ENCODE measurements around the gene COX4I1. TPM values are rescaled to one million over a fixed set of nuclear protein-coding genes. Genes with fewer than 3 reads are reported as not detected.
"Not testable (repeated sequence)": the region's sequence is repeated elsewhere in the genome, so short reads cannot be mapped to it uniquely, and the experiment has no call there.

Gene COX4I1
- total RNA-seq, 1 experiment from 2014 or later = 814 TPM

GRCh38 chr16:85835227-85835751, 35.8 kb downstream of the COX4I1 start:
- CTCF ChIA-PET = no interaction called here
- no peak overlapping the region for H3K4me3 Mint-ChIP-seq (ENCODE audit: unreplicated experiment)
- no peaks in the 10 kb centered on the region for H3K4me1 Mint-ChIP-seq (ENCODE audit: low read depth, unreplicated experiment)
- no peak overlapping the region for H3K27ac Mint-ChIP-seq (ENCODE audit: unreplicated experiment)
- POLR2A ChIA-PET = no interaction called here
- H3K36me3 ChIP-seq (ENCODE audit: control insufficient read depth, insufficient read depth, low read length) = no peaks in the 10 kb centered on the region
- TF ChIP-seq CTCF (IDR thresholded peaks at IDR 0.05; ENCODE audit: insufficient read depth in 1 of 2, low read depth in 1 of 2, low read length in 1 of 2, severe bottlenecking in 1 of 2, unreplicated experiment in 1 of 2) = no peak
- BruUV-seq (replicated peaks) = no TSS peak
- no peaks in the 10 kb centered on the region for H3K36me3 Mint-ChIP-seq (ENCODE audit: insufficient read depth, unreplicated experiment)
- H3K4me1 ChIP-seq = no peaks in the 10 kb centered on the region
- intact Hi-C loops (cut with micrococcal nuclease; ENCODE audit: unreplicated experiment) = no loop called here
- H3K9me3 ChIP-seq = peaks cover 5% of the 10 kb centered on the region; the same call in 1 of the 2 replicates
- no peak overlapping the region for H3K4me3 ChIP-seq (ENCODE audit: low read depth, low read length)
- DNase-seq = no peak
- peaks cover 10% of the 10 kb centered on the region for H3K9me3 Mint-ChIP-seq (ENCODE audit: unreplicated experiment)
- no peaks in the 10 kb centered on the region for H3K27me3 ChIP-seq (replicated peaks; ENCODE audit: control insufficient read depth, insufficient read depth, low read length)
- H3K27me3 Mint-ChIP-seq (ENCODE audit: insufficient read depth, unreplicated experiment) = no peaks in the 10 kb centered on the region

DNA sequence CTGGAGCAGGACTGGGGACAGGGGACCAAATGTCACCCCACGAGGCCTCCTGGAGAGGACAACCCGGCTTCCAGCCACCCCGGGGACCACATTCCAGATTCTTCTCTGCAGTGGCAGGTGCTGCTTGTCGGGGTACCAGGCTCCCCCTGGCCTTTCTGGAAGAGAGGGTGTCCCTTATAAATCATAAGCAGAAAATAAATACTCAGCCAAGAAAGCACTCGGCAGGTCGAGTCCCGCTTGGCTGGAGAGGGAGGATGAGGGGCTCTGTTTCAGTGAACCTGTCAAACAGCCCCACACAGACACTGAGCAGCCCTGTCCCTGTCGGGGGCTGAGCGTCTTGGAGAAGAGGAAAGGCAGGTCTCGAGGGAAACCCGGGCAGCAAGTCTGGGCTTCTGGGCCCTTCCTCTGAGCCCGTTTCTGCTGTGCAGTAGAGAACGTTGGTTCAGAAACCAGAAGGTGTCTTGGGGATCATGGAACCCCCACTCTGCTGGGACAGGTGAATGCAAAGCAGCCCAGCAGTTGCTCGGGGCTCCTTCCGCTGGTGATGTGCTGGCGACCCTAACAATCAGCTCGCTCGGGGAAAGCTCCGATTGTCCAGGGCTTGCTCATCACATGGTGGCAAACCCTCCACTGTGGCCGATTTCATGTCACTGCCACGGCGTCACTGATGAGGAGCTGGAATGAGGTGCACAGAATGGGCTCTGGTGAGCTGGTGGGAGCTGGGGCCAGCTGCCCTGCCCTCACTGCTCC, 36.6 kb downstream of the COX4I1 start:
- no peak overlapping the region for H3K27ac Mint-ChIP-seq (ENCODE audit: unreplicated experiment)
- no peaks in the 10 kb centered on the region for H3K4me1 Mint-ChIP-seq (ENCODE audit: low read depth, unreplicated experiment)
- DNase-seq = no peak
- H3K36me3 ChIP-seq (ENCODE audit: control insufficient read depth, insufficient read depth, low read length) = no peaks in the 10 kb centered on the region
- no peaks in the 10 kb centered on the region for H3K36me3 Mint-ChIP-seq (ENCODE audit: insufficient read depth, unreplicated experiment)
- no TSS peak for BruUV-seq (replicated peaks)
- H3K4me3 ChIP-seq (ENCODE audit: low read depth, low read length) = no peak overlapping the region
- H3K4me3 Mint-ChIP-seq (ENCODE audit: unreplicated experiment) = no peak overlapping the region
- CTCF ChIA-PET = interaction anchor here (0.7 kb wide), 1 partner anchor 13 kb away, joined by 3 read pairs; no protein-coding TSS in a partner anchor
- H3K9me3 Mint-ChIP-seq (ENCODE audit: unreplicated experiment) = peaks cover 10% of the 10 kb centered on the region
- H3K9me3 ChIP-seq = peaks cover 5% of the 10 kb centered on the region; the same call in 1 of the 2 replicates
- no peaks in the 10 kb centered on the region for H3K27me3 ChIP-seq (replicated peaks; ENCODE audit: control insufficient read depth, insufficient read depth, low read length)
- no peak for TF ChIP-seq CTCF (IDR thresholded peaks at IDR 0.05; ENCODE audit: insufficient read depth in 1 of 2, low read depth in 1 of 2, low read length in 1 of 2, severe bottlenecking in 1 of 2, unreplicated experiment in 1 of 2)
- no peaks in the 10 kb centered on the region for H3K4me1 ChIP-seq
- no peaks in the 10 kb centered on the region for H3K27me3 Mint-ChIP-seq (ENCODE audit: insufficient read depth, unreplicated experiment)
- intact Hi-C loops (cut with micrococcal nuclease; ENCODE audit: unreplicated experiment) = no loop called here
- POLR2A ChIA-PET = no interaction called here

DNA sequence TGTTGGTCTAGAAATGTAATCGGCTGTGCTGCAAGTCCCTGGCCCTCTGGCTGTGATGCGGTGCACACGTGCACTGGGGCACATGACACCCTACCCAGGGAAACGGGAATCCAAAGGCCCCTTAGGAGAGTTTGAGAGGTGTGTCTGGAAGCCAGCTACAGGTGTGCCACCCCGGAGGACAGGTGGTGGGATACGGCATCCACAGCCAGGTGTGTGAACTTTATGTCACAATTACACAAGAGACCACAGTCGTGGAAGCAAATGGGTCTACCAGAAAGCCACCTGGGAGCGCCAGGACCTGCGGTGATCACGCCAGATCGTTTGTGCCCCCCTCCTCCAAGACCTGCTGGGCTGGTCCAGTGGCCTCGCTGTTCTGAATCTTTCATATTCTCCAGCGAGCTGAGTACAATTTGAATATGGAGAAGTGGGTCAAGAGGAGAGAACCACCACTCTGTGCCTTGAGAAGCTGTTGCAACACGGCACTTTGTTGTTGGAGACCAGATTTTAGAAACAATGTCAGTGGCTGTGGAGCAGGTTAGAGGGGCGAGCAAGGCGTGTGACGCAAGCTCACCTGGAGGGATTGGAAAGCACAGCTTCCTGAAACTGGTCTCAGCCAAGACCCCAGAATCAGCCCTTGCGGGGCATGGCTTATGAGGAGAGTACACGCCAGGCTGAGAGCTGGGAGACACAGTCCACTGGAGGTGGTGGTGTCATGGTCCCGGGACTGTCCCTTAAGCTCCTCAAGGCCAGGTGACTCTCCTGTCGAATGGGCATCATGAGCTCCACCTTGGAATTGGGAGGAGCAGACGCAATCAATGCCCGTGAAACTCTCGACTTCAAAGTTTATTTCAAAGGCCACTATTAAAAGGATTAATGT, 37.4 kb downstream of the COX4I1 start:
- H3K4me1 ChIP-seq = no peaks in the 10 kb centered on the region
- H3K4me1 Mint-ChIP-seq (ENCODE audit: low read depth, unreplicated experiment) = no peaks in the 10 kb centered on the region

DNA sequence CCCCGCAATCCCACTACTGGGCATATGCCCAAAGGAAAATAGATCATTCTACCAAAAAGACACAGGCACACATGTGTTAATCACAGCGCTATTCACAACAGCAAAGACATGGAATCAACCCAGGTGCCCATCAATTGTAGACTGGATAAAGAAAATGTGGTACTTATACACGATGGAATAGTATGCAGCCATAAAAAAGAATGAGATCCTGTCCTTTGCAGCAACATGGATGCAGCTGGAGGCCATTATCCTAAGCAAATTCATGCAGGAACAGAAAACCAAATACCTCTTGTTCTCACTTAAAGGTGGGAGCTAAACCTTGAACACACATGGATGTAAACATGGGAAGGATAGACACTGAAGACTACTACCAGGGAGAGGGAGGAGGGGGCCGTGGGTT, 38.2 kb downstream of the COX4I1 start:
- intact Hi-C loops (cut with micrococcal nuclease; ENCODE audit: unreplicated experiment); BruUV-seq (replicated peaks); H3K27me3 ChIP-seq (replicated peaks; ENCODE audit: control insufficient read depth, insufficient read depth, low read length); H3K36me3 ChIP-seq (ENCODE audit: control insufficient read depth, insufficient read depth, low read length); POLR2A ChIA-PET; H3K27ac Mint-ChIP-seq (ENCODE audit: unreplicated experiment); H3K9me3 ChIP-seq; H3K4me1 ChIP-seq; H3K36me3 Mint-ChIP-seq (ENCODE audit: insufficient read depth, unreplicated experiment); H3K27me3 Mint-ChIP-seq (ENCODE audit: insufficient read depth, unreplicated experiment); DNase-seq; H3K4me3 ChIP-seq (ENCODE audit: low read depth, low read length); H3K4me3 Mint-ChIP-seq (ENCODE audit: unreplicated experiment); H3K4me1 Mint-ChIP-seq (ENCODE audit: low read depth, unreplicated experiment): not testable (repeated sequence)
- peaks cover 11% of the 10 kb centered on the region for H3K9me3 Mint-ChIP-seq (ENCODE audit: unreplicated experiment)
- CTCF ChIA-PET = interaction anchor here (0.7 to 1.0 kb wide), 3 partner anchors 16 to 178 kb away, joined by 3 to 4 read pairs (median 4); no protein-coding TSS in a partner anchor

More for the DNA sequence above, 37.4 kb downstream of the COX4I1 start:
- Mint-ChIP-seq H3K27ac (ENCODE audit: unreplicated experiment) (no peak overlapping the region), H3K9me3 (ENCODE audit: unreplicated experiment) (peaks cover 10% of the 10 kb centered on the region), H3K4me3 (ENCODE audit: unreplicated experiment) (no peak overlapping the region), H3K36me3 (ENCODE audit: insufficient read depth, unreplicated experiment) (no peaks in the 10 kb centered on the region), H3K27me3 (ENCODE audit: insufficient read depth, unreplicated experiment) (no peaks in the 10 kb centered on the region)
- intact Hi-C loops (cut with micrococcal nuclease; ENCODE audit: unreplicated experiment) = no loop called here
- ChIA-PET POLR2A (no interaction called here), CTCF (interaction anchor here (0.7 to 1.0 kb wide), 4 partner anchors 12 to 179 kb away, joined by 3 to 4 read pairs (median 4); no protein-coding TSS in a partner anchor)
- no peak for DNase-seq
- Histone ChIP-seq H3K36me3 (ENCODE audit: control insufficient read depth, insufficient read depth, low read length) (no peaks in the 10 kb centered on the region), H3K4me3 (ENCODE audit: low read depth, low read length) (no peak overlapping the region), H3K9me3 (peaks cover 5% of the 10 kb centered on the region; the same call in 1 of the 2 replicates), H3K27me3 (replicated peaks; ENCODE audit: control insufficient read depth, insufficient read depth, low read length) (no peaks in the 10 kb centered on the region)
- BruUV-seq (replicated peaks) = no TSS peak
- TF ChIP-seq CTCF (IDR thresholded peaks at IDR 0.05; ENCODE audit: insufficient read depth in 1 of 2, low read depth in 1 of 2, low read length in 1 of 2, severe bottlenecking in 1 of 2, unreplicated experiment in 1 of 2) = no peak
